ENCODE data around the gene SPAG17.

Gene SPAG17

DNA sequence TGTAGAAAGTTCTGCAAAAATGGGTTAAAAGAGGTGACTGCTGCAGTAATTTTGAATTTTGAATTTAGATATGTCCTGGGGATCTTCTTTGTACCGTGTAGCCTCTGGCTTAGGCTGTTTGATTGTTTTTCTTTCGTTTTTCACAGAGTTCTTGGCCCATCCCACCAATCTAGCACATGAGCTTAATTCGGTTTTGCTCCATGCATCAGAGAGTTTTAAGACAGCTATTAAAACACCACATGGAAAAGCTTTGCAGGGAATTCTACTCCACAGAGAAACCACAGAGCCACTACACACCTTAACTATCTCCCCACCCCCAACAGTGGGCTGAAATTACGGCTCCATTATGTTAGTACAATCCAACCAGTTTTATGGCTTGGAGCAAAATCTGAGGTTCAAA, 25.5 kb downstream of the SPAG17 start:
- no peak for DNase-seq

DNA sequence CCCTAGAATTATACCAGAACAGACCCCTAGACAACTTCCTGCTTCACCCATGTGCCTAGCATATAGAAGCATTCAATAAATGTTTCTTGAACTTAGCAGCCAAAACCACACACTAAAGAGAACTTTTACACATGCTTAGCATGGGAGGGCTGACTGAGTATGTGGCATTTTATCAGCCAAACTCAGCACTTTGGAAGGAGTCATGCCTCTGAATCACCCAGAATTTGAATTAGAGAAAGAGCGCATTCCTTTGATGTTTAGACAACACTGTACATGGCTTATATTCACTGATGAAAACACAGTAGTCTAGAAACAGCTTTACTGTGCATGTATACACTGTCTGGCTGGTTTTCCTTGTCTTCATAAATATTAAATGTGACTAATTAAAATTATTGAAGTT, 26.1 kb downstream of the SPAG17 start:
- no peak for DNase-seq

GRCh38 chr1:118157506-118157905, 27.5 kb downstream of the SPAG17 start:
- no peak for DNase-seq

DNA sequence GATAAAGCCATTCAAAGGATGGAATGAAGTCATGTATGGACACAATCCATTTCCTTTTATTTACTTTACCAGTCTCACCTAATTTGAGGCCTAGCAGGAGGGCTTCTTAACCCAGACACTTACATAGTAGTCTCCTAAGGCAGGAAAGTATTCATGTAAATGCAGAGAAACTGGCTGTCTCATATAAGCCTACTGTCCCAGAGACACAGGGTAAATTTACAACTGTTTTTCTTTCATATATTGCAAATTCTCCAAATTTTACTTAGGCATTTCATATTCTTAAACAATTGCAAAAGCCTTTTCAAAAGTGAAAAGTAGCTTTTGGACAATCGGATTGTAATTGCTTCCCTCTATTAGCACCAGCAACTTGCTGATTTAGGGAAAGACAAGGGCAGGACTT, 29.9 kb downstream of the SPAG17 start:
- no peak for DNase-seq

DNA sequence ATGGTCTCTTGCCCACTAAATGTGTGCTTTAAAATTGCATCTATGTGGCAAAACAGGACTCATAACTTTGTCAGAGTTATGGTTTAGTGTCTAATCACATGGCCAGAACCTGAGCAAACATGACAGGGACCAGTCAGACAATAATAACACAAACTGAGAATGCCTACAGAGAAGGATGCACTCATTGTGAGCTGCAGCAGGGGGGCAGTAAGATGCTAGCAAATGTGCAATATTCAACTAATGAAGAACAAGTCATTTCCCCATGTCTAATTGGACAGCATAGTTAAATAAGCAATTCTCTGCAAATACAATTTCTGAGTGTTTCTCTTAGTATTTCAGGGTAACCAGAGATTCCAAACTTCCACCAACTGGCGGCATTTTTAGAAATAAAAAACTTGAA, 30.8 kb downstream of the SPAG17 start:
- no peak for DNase-seq

GRCh38 chr1:118151312-118151937, 33.6 kb downstream of the SPAG17 start:
- DNase-seq: peak; percentile 55 to 56

GRCh38 chr1:118149799-118150198, 35.2 kb downstream of the SPAG17 start:
- no peak for DNase-seq

GRCh38 chr1:118148034-118148433, 37.0 kb downstream of the SPAG17 start:
- no peak for DNase-seq

GRCh38 chr1:118147522-118147921, 37.5 kb downstream of the SPAG17 start:
- no peak for DNase-seq

DNA sequence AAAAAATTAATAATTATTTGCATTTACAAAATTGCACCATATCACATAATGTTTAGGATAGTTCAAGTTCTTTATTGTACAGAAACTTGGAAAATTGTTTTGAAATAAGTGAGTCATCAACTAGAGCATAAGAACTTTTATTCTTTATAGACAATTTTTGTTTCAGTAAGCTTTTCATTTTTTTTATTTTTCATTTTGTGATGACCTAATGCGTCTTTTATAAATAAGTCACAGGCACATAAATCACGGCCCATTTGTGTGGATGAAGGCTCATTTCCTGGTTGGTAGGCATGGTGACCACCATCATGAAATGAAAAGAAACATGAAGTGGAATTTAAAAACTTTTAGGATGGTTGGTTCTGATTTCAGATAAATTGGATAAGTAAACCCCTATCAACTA, 39.3 kb downstream of the SPAG17 start:
- DNase-seq: no peak

DNA sequence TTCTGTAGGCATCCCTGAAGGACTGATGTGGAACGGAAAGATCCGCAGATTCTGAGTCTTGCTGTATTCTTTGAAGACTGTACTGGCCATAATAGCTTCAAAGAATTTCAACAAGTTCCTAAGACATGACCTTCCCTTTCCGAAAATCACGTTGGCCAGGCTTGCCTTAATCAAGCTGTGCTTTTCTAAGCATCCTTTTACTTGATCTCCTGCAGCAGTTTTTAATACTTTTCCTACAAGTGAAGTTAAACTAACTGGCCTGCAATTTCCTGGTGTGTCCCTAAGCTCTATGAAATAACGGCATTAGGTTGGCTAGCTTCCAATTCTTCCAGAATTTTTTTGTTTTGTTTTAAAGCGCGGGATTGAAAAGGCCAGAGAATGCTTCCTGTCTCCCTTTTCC, 40.3 kb downstream of the SPAG17 start:
- no peak for DNase-seq

- no peak for DNase-seq
These were observed 41.2 kb downstream of the SPAG17 start for GRCh38 chr1:118143831-118144230.

DNA sequence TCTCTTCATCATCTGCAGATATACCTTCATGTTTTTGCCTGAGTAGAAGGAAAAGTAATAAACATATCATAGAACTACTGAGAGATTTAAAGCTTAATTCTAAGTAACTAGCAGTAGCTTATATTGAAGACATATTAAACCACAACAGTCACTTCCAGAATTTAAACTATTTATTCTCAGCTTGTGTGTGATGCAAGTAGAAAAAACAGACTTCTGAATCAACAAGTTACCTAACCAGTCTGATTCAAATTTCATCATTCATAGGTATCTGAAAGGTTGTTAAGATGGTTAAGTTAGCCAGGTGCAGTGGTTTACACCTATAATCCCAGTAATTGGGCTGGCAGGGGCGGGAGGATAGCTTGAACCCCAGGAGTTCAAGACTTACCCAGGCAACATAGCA, 41.9 kb downstream of the SPAG17 start:
- DNase-seq: no peak

DNA sequence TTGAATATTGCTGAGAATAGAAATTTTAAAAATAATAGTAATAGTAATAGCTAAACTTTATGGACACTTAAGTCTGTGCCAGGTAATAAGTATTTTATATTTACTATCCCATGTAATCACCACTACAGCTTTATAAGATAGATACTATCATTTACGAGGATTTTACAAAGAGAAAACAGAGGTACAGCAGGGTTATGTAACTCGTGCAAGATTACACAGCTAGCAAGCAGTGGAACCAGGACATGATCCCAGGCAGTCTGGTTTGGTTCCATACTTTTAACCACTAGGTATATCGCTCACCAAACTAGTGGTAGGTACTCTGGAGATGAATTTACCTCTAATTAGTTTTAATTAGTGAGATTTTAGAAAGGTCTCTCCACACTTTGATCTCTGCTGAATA, 42.5 kb downstream of the SPAG17 start:
- DNase-seq: no peak

- DNase-seq: no peak
These were observed 47.1 kb downstream of the SPAG17 start for GRCh38 chr1:118137900-118138299.

DNA sequence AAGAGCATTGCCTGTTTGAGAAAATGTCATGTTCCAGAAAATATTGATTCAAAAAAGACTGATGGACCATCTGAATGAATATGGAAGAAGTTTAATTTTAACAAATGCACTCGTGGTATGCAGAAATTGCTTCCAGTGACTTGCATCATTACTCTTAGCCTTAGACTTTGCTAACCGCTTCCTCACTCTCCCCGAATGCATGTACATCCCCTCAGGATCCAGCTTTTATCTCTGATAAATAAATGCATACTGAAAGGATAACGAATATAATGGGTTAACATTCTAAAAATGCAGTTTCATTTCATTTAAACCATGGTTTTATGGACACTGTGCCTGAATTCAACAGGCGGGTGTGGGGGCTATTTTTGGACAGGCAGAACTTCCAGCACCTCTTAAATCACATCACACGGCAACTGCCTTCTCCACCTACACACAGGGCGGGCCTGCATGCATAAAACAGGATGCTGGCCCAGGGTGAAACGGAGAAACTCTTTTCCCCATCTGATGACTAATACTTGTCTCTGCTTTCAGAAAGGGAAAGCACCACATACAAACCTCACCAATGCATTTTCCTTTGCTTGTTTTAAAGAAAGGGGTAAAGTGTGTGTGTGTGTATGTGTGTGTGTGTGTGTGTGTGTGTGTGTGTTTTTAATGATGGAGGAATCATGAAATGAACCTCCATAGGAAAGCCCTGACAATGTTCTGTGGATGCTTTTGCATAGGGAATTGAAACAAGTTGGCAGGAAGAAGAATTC, 48.7 kb downstream of the SPAG17 start:
- DNase-seq: peak; percentile 35 to 42

- DNase-seq: no peak
These were observed 53.0 kb downstream of the SPAG17 start for GRCh38 chr1:118132000-118132399.

GRCh38 chr1:118128761-118129160, 56.3 kb downstream of the SPAG17 start:
- DNase-seq: no peak

GRCh38 chr1:118124064-118124463, 61.0 kb downstream of the SPAG17 start:
- no peak for DNase-seq

GRCh38 chr1:118123116-118123839, 61.8 kb downstream of the SPAG17 start:
- no peak for DNase-seq

DNA sequence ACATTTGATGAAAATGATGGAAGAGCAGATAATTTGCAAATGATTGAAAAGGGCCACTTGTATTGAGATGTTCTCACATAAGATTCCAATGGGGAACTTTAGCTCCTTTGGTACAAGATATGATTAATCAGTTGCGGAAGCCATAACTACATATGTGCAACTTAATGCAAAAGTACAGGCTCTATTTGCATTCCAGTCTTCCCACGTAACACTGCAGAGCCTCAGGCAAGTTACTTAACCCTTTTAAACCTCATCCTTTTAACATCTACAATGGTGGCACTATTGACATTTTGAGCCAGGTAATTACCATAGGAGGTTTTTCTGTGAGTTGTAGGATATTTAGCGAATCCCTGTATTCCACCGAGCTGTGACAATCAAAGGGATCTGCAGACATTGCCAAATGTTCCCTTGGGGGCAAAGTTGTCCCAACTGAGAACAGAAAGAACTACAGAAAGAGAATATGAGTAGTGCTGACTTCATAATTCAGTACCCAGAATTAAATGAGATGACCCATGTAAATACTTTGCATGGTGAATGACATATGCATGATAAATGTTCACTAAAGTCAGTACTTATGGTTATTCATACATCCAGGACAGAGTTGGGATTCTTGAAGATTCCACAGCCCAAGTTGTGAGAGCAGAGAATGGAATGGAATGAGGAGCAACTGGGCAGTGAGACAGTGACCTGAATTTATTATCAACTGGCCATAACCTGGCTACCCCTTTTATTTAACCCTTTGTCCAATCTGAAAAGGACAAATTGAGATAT, 62.6 kb downstream of the SPAG17 start:
- no peak for DNase-seq

- DNase-seq: no peak
These were observed 66.1 kb downstream of the SPAG17 start for GRCh38 chr1:118118873-118119463.

DNA sequence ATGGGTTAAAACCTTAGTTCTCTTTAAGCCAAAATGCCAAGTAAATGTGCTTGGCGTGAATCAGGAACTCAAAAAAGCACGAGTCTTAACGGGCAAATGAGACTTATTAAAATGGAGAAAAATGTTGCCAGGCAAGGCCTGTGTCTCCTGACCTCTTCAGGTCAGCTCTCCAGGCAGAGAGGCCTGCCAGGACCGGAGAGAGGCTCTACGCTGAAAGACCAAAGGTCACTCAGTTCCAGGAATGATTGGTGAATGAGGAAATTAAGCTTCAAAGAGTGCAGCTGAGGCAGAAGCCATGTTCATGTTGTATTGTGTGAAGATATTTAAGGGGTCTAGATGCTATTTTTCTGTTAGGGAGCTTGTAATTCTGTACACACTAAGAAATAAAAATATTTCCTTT, 66.6 kb downstream of the SPAG17 start:
- no peak for DNase-seq

All from activated T-cell treated with anti-CD3 and anti-CD28 coated beads, Interleukin-2, amount 50 U/mL, for 48 hours (primary cell).